ENCODE measurements around the gene KCNC1.

DNA sequence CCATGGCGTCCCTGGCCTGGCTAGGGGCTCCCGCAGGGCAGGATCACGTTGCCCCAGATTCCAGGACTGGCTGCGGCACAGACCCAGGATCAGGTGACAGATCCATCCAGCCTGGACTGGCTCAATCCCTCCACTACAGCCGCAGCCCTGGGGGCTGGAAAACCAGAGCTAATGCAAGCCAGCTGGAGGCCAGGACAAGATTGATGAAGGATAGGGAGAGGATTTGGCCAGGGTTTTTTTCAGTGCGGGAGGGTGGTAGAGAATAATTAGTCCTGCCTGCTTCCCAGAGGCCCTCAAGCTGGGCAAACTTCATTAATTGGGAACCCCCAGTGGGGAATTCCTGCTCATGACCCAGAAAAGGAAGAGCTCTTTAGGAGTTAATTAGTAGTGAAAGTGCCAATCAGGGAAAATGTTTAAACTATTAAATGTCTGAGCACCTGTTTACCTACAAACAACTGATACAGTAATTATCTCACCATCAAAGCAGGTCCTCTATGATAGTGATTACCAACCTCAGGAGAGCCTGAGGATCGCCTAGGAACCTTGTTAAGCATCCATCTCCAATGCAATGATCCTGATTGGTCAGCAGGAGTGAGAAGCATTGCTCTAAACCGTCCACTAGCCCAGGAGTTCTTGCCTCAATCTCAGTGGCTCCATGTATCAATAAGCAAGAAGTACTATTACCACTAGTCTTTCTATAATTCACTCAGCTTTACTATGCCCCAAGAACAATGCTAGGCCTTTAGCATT lies 48.2 kb upstream of the KCNC1 start:
- TF ChIP-seq, protein P1, sequence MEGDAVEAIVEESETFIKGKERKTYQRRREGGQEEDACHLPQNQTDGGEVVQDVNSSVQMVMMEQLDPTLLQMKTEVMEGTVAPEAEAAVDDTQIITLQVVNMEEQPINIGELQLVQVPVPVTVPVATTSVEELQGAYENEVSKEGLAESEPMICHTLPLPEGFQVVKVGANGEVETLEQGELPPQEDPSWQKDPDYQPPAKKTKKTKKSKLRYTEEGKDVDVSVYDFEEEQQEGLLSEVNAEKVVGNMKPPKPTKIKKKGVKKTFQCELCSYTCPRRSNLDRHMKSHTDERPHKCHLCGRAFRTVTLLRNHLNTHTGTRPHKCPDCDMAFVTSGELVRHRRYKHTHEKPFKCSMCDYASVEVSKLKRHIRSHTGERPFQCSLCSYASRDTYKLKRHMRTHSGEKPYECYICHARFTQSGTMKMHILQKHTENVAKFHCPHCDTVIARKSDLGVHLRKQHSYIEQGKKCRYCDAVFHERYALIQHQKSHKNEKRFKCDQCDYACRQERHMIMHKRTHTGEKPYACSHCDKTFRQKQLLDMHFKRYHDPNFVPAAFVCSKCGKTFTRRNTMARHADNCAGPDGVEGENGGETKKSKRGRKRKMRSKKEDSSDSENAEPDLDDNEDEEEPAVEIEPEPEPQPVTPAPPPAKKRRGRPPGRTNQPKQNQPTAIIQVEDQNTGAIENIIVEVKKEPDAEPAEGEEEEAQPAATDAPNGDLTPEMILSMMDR (IDR thresholded peaks at IDR 0.05): no peak
- TF ChIP-seq ZFX (IDR thresholded peaks at IDR 0.05; ENCODE audit: borderline replicate concordance): no peak
